DOHH2 (cell line): ENCODE data around the gene C3orf22.

Experiments
- H3F3A ChIP-seq: fragments of 200-600 bp; sonication (generic), shearing (Covaris generic); 2 replicates; pipeline ENCODE4 v1.6.0; 2016; ENCODE audit warnings: antibody characterized with exemption, mild to moderate bottlenecking; ENCODE audit not compliant: control insufficient read depth, insufficient read depth
- H3K27ac ChIP-seq: fragments of 200-600 bp; sonication (generic); 2 replicates; pipeline ENCODE4 v1.5.1; 2014; ENCODE audit warnings: low read depth, mild to moderate bottlenecking, low read length, moderate library complexity
- H3K27me3 ChIP-seq: fragments of 200-600 bp; sonication (generic); 2 replicates; pipeline ENCODE4 v1.6.1; 2014; ENCODE audit warnings: mild to moderate bottlenecking, low read length, mixed read lengths; ENCODE audit not compliant: control insufficient read depth
- H3K36me3 ChIP-seq: fragments of 200-600 bp; sonication (generic); 2 replicates; pipeline ENCODE4 v1.6.1; 2014; ENCODE audit warnings: mild to moderate bottlenecking, low read length, moderate library complexity, mixed read lengths; ENCODE audit not compliant: control insufficient read depth
- H3K4me1 ChIP-seq: fragments of 200-600 bp; sonication (generic); 2 replicates; pipeline ENCODE4 v1.6.1; 2014; ENCODE audit warnings: mild to moderate bottlenecking, low read length, mixed read lengths; ENCODE audit not compliant: control insufficient read depth
- H3K4me2 ChIP-seq: fragments of 200-600 bp; sonication (generic); 2 replicates; pipeline ENCODE4 v1.6.0; 2014; ENCODE audit warnings: mild to moderate bottlenecking, low read length, moderate library complexity
- H3K4me3 ChIP-seq: fragments of 200-600 bp; sonication (generic); 2 replicates; pipeline ENCODE4 v1.5.1; 2014; ENCODE audit warnings: mild to moderate bottlenecking, low read length, mixed read lengths
- H3K79me2 ChIP-seq: fragments of 200-600 bp; sonication (generic); 2 replicates; pipeline ENCODE4 v1.6.1; 2014; ENCODE audit warnings: mild to moderate bottlenecking, low read length, mixed read lengths; ENCODE audit not compliant: control insufficient read depth
- H3K9me2 ChIP-seq: fragments of 200-600 bp; sonication (generic); replicated peaks from 2 replicates; pipeline ENCODE4 v1.6.1; 2014; ENCODE audit warnings: mild to moderate bottlenecking, low read length, mixed read lengths; ENCODE audit not compliant: control insufficient read depth
- H3K9me3 ChIP-seq: fragments of 200-600 bp; sonication (generic); 2 replicates; pipeline ENCODE4 v1.6.1; 2014; ENCODE audit warnings: antibody characterized with exemption, low read length, mixed read lengths; ENCODE audit not compliant: control insufficient read depth, insufficient read depth
- H4K20me1 ChIP-seq: fragments of 200-600 bp; sonication (generic); 2 replicates; pipeline ENCODE4 v1.6.0; 2014; ENCODE audit warnings: low read depth, mild to moderate bottlenecking, antibody characterized with exemption, low read length, moderate library complexity; ENCODE audit not compliant: control insufficient read depth, insufficient read depth
- CTCF ChIP-seq: fragments of 200-600 bp; sonication (generic); IDR thresholded peaks from one replicate; pipeline ENCODE4 v1.5.1; 2014; ENCODE audit warnings: antibody characterized with exemption, mild to moderate bottlenecking, low read depth, low read length; ENCODE audit not compliant: poor library complexity, severe bottlenecking
- EZH2phosphoT487 ChIP-seq: fragments of 200-600 bp; sonication (generic); IDR thresholded peaks from 2 replicates; pipeline ENCODE4 v1.6.1; 2017; ENCODE audit warnings: borderline replicate concordance, mild to moderate bottlenecking, antibody characterized with exemption, low read length, moderate library complexity, mixed read lengths

C3orf22 gene

GRCh38 chr3:126553284-126554084, 5.2 kb downstream of the C3orf22 start:
- H3K27me3 ChIP-seq: no peaks in the 10 kb centered on the region

GRCh38 chr3:126552688-126553283, 5.9 kb downstream of the C3orf22 start:
- Histone ChIP-seq H3K27me3 (no peaks in the 10 kb centered on the region), H4K20me1 (no peaks in the 10 kb centered on the region), H3K9me2 (no peaks in the 10 kb centered on the region), H3K9me3 (no peaks in the 10 kb centered on the region), H3K4me1 (no peaks in the 10 kb centered on the region), H3K79me2 (no peaks in the 10 kb centered on the region), H3K4me2 (no peak overlapping the region), H3F3A (no peaks in the 10 kb centered on the region), H3K27ac (no peak overlapping the region), H3K36me3 (no peaks in the 10 kb centered on the region), H3K4me3 (no peak overlapping the region)
- TF ChIP-seq CTCF (no peak), EZH2phosphoT487 (no peak)

More at GRCh38 chr3:126553284-126554084, 5.2 kb downstream of the C3orf22 start:
- TF ChIP-seq EZH2phosphoT487: no peak
- no peak for TF ChIP-seq CTCF
- Histone ChIP-seq H3K9me3 (no peaks in the 10 kb centered on the region), H3K79me2 (no peaks in the 10 kb centered on the region), H4K20me1 (no peaks in the 10 kb centered on the region), H3F3A (no peaks in the 10 kb centered on the region), H3K4me3 (no peak overlapping the region), H3K4me2 (no peak overlapping the region), H3K9me2 (no peaks in the 10 kb centered on the region), H3K36me3 (no peaks in the 10 kb centered on the region), H3K27ac (no peak overlapping the region), H3K4me1 (no peaks in the 10 kb centered on the region)

GRCh38 chr3:126551839-126552687, 6.7 kb downstream of the C3orf22 start:
- Histone ChIP-seq H3F3A (no peaks in the 10 kb centered on the region), H3K4me3 (no peak overlapping the region), H3K27me3 (no peaks in the 10 kb centered on the region), H3K9me3 (no peaks in the 10 kb centered on the region), H3K4me1 (no peaks in the 10 kb centered on the region), H3K4me2 (no peak overlapping the region), H3K36me3 (no peaks in the 10 kb centered on the region), H3K27ac (no peak overlapping the region), H3K9me2 (no peaks in the 10 kb centered on the region), H3K79me2 (no peaks in the 10 kb centered on the region), H4K20me1 (no peaks in the 10 kb centered on the region)
- TF ChIP-seq EZH2phosphoT487: no peak
